ENCODE data around the gene EGFLAM. TPM values are rescaled to one million over a fixed set of nuclear protein-coding genes. Genes with fewer than 3 reads are reported as not detected.

Gene EGFLAM
- 2.0 and 4.0 TPM in 2 replicates for total RNA-seq

GRCh38 chr5:38258319-38259061 lies at the start of gene EGFLAM:
Gene EGFLAM, plus strand, starts transcription at chr5:38258559. Its CDS starts 196 bp downstream, at chr5:38258755.

Measured in pericardium fibroblast (primary cell).